ENCODE measurements around the gene ALPL. TPM values are rescaled to one million over a fixed set of nuclear protein-coding genes. Genes with fewer than 3 reads are reported as not detected.

The ALPL gene
- total and polyA plus RNA-seq, 4 donors, result 3.3 to 93.1 (median 40.7) TPM

- 93% methylated on average over 5 of the region's 5 CpGs for WGBS
- no peak overlapping the region for H3K9ac ChIP-seq (ENCODE audit: low read depth in 1 of 2, low read length in 2 of 2)
- no peak for DNase-seq (ENCODE audit: low spot score)
- peaks cover 0 to 3% (median 0%) of the 10 kb centered on the region in 4 donors for H3K4me1 ChIP-seq (ENCODE audit: control insufficient read depth in 4 of 4, insufficient read depth in 4 of 4, low read length in 3 of 4)
- no peak for TF ChIP-seq CTCF (IDR thresholded peaks at IDR 0.05; ENCODE audit: low read depth, low read length, missing input control)
- no peak for TF ChIP-seq FOXA1 (IDR thresholded peaks at IDR 0.05)
- no peak for TF ChIP-seq JUND (IDR thresholded peaks at IDR 0.05)
- no peak for TF ChIP-seq GABPA (IDR thresholded peaks at IDR 0.05 in 1 of 2, conservative IDR thresholded peaks at IDR 0.05 in 1 of 2)
- no peak for TF ChIP-seq EGR1 (IDR thresholded peaks at IDR 0.05; ENCODE audit: low read depth in 2 of 2)
- no peak for TF ChIP-seq SP1 (IDR thresholded peaks at IDR 0.05)
- TF ChIP-seq ZBTB33 (IDR thresholded peaks at IDR 0.05), result no peak
- TF ChIP-seq RXRA (IDR thresholded peaks at IDR 0.05), result no peak
- TF ChIP-seq RAD21 (IDR thresholded peaks at IDR 0.05), result no peak
- no peak for TF ChIP-seq ATF3 (IDR thresholded peaks at IDR 0.05)
- TF ChIP-seq NR2F2 (IDR thresholded peaks at IDR 0.05), result no peak
- TF ChIP-seq MAX (IDR thresholded peaks at IDR 0.05), result no peak
- no peak for TF ChIP-seq YY1 (IDR thresholded peaks at IDR 0.05)
- TF ChIP-seq HNF4A (conservative IDR thresholded peaks at IDR 0.05), result no peak
- H3K36me3 ChIP-seq (ENCODE audit: control insufficient read depth in 4 of 4, insufficient read depth in 3 of 4, low read depth in 1 of 4, low read length in 3 of 4), result no peaks in the 10 kb centered on the region
- H3K27ac ChIP-seq (ENCODE audit: low read depth in 1 of 2, low read length in 2 of 2), result no peak overlapping the region
- H3K9me3 ChIP-seq (ENCODE audit: control insufficient read depth in 4 of 4, low read length in 3 of 4), result no peaks in the 10 kb centered on the region
- no peak overlapping the region for H3K4me3 ChIP-seq (ENCODE audit: low read depth in 1 of 3, low read length in 3 of 3)
- H3K27me3 ChIP-seq (ENCODE audit: control insufficient read depth in 4 of 4, insufficient read depth in 4 of 4, low read length in 3 of 4), result no peaks in the 10 kb centered on the region
Observed at GRCh38 chr1:21576798-21577187, 67.6 kb downstream of the ALPL start.

- Histone ChIP-seq H3K36me3 (ENCODE audit: control insufficient read depth in 4 of 4, insufficient read depth in 3 of 4, low read depth in 1 of 4, low read length in 3 of 4) (no peaks in the 10 kb centered on the region), H3K9ac (ENCODE audit: low read depth in 1 of 2, low read length in 2 of 2) (no peak overlapping the region), H3K9me3 (ENCODE audit: control insufficient read depth in 4 of 4, low read length in 3 of 4) (no peaks in the 10 kb centered on the region), H3K4me1 (ENCODE audit: control insufficient read depth in 4 of 4, insufficient read depth in 4 of 4, low read length in 3 of 4) (peaks cover 0 to 3% (median 0%) of the 10 kb centered on the region in 4 donors), H3K27ac (ENCODE audit: low read depth in 1 of 2, low read length in 2 of 2) (no peak overlapping the region), H3K4me3 (ENCODE audit: low read depth in 1 of 3, low read length in 3 of 3) (no peak overlapping the region), H3K27me3 (ENCODE audit: control insufficient read depth in 4 of 4, insufficient read depth in 4 of 4, low read length in 3 of 4) (no peaks in the 10 kb centered on the region)
- no peak for DNase-seq (ENCODE audit: low spot score)
- TF ChIP-seq GABPA (IDR thresholded peaks at IDR 0.05 in 1 of 2, conservative IDR thresholded peaks at IDR 0.05 in 1 of 2) (no peak), FOXA1 (IDR thresholded peaks at IDR 0.05) (no peak), RAD21 (IDR thresholded peaks at IDR 0.05) (no peak), REST (IDR thresholded peaks at IDR 0.05) (no peak), SP1 (IDR thresholded peaks at IDR 0.05) (no peak), YY1 (IDR thresholded peaks at IDR 0.05) (no peak), CTCF (IDR thresholded peaks at IDR 0.05; ENCODE audit: low read depth, low read length, missing input control) (no peak), NR2F2 (IDR thresholded peaks at IDR 0.05) (no peak), EGR1 (IDR thresholded peaks at IDR 0.05; ENCODE audit: low read depth in 2 of 2) (no peak), FOXA2 (IDR thresholded peaks at IDR 0.05) (no peak), ATF3 (IDR thresholded peaks at IDR 0.05) (no peak), JUND (IDR thresholded peaks at IDR 0.05) (no peak), HNF4G (IDR thresholded peaks at IDR 0.05) (no peak)
- 94% methylated on average over 26 of the region's 26 CpGs for WGBS
Observed at GRCh38 chr1:21577324-21577723, 68.1 kb downstream of the ALPL start.

Measured in liver (tissue), 9 donors.